ENCODE data around the gene UBAP1.
"Not testable (repeated sequence)": the region's sequence is repeated elsewhere in the genome, so short reads cannot be mapped to it uniquely, and the experiment has no call there.

The UBAP1 gene

DNA sequence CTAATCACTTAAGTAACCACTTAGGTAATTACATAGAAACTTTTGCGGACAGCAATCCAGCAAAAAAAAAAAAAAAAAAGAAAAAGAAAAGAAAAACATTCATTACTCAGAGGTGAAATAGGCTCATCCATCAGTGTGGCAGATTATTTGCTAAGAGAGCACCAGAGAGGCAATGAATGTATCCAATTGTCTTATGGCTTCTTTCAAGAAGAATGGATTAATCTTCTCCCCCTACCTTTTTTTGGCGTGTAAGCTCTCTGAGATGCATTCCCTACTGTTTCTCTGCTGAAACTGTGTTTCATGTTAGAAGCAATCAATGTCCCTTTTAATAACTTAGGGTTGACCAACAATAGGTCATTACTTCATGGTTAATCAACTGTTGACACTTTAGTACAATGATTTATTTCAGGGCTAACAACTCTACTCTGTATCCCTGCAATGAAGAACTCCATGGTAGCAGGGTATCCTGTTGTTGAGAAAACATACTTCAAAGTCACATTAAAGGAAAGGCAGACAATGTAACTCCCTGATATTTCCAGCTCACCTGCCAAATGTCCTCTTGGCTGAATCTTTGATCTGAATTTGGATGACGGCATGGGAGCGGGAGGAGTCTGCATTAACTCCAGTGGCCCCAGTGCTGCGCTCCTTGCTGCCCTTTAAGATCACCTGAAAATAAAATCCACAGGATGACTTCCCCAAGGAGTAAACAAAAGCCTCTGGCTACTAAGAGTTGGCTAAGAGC, 92.6 kb downstream of the UBAP1 start:
- peak; percentile 36 for DNase-seq

DNA sequence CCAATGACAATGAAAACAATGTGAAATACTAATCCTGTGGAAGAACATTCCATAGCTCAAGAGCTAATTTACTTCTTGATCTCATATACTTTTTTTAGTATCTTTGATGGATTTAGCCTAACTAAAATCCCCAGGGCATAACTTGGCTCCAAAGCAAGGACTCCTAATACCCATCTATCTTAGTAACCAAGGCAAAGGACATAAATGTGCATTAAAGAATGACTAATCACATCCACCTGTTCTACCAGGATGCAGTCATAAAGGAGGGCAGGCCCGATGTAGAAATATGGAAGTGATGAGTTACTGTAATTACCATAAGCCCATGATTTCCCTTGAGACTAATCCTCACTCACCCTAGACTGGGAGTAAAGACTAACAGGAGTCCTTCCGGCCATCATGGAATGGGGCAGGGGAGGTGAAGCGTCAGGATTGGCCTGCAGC, 93.3 kb downstream of the UBAP1 start:
- no peak for DNase-seq

DNA sequence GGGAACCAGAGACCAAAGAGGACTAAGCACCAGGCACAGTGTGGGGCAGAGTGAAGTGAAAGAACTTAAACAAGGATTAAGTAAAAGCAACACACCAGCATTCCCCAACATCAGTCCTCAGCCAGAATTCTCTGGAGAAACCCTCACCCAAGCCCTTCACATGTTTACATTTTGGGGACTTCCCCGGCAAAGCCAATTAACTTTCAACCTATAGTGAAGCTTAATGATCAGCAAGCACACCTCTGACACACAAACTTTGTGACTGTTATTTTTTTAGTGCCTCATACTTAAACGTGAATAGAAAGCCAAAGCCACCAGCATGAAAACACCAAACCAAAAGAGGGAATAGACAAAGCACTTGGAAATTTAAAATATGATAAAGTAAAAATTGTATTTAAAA, 94.7 kb downstream of the UBAP1 start:
- DNase-seq, result not testable (repeated sequence)

DNA sequence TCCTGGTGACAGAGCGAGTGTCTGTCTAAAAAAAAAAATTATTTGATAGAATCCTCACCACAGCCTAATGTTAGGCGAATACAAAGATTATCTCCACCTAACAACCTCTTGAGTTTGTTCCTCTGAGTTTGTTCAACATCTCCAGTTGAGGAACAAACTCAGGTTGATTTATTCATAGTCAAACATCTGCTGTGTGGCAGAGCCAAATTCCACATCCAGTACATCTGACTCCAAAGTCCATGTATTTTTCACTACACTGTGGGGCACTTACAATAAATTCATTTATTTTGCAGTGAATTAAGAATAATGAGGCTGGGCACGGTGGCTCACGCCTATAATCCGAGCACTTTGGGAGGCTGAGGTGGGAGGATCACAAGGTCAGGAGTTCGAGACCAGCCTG, 97.0 kb downstream of the UBAP1 start:
- DNase-seq, result no peak

DNA sequence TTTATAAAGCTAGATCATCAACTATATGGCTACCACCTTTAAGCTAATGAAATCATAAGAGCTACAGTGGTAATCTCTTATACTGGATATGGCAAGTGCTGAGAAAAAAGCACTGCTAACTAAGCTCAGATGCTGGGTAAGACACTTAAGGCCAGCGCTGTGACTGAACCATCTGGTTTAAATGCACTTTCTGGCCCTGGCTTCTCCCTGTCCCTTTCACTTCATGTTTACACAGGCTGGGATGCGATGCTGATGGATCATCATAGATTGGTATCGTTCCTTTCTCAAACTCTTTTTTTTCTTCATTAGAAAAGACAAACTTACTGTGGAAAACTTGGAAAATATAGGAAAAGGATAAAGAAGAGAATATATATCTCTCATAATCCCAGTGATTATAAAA, 97.9 kb downstream of the UBAP1 start:
- no peak for DNase-seq

DNA sequence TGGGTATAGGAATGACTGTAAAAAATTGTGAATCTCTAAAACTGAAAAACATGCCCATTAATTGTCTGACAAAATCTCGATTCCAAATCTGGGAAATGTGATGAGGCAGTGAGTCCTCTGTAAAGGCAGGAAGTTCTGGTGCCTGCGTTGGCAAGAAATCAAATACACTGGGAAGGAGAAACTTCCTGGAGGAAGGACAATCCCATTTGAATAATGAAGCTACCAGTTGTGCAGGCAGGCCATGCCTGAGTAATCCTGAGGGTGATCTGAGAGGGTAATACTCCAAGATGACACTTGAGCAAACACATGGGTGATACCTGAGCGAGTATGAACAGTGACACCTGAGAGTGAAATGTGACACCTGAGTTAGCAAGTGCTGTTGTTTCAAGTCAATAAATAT, 100.6 kb downstream of the UBAP1 start:
- no peak for DNase-seq

DNA sequence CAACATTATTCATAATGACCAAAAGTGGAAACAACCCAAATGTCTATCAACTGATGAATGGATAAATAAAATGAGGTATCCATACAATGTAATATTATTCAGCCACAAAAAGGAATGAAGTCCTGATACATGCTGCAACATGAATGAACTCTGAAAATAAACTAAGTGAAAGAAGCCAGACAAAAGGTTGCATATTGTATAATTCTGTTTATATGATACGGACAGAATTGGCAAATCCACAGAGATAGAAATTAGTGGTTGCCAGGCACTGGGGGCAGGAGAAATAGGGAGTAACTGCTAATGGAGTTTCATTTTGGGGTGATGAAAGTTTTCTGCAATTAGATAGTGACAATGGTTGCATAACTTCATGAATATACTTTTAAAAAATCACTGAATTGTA, 103.3 kb downstream of the UBAP1 start:
- no peak for DNase-seq

DNA sequence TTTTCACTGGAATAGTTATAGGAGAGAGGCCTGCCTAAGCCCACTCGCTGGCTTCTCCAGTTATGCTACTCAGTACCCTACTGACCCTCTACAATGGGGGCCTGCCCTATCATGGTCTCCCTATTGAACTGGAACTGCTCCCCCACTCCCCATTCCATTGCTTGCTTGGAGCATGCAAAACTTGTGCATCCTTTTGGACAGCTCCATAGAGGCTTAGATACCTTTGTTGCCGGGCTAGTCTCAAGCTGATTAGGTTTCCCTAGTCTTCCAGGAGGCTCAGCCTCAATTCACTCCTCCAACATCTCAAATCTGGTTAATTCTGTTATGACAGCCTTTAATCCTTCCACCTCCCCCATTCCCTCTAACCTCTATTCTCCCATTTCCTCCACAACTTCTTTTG, 110.3 kb downstream of the UBAP1 start:
- no peak for DNase-seq

DNA sequence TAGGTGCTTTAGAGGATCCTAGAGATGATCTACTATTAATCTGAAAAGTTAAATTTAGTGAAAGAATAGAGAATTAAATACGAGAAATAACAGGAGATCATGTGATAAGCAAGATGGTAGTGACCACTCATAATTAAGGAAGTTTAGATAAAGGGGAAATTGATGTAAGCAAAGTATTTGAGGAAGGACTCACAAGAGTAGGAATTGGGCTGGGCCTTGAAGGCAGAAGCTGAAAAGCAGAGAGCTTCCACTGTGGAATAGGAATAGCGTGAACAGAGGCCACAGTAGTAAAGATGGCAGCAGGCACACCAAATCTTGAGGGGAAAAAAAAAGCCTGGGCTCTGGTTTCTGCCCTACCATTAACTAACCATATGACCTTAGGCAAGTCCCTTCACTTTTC, 112.2 kb downstream of the UBAP1 start:
- no peak for DNase-seq

DNA sequence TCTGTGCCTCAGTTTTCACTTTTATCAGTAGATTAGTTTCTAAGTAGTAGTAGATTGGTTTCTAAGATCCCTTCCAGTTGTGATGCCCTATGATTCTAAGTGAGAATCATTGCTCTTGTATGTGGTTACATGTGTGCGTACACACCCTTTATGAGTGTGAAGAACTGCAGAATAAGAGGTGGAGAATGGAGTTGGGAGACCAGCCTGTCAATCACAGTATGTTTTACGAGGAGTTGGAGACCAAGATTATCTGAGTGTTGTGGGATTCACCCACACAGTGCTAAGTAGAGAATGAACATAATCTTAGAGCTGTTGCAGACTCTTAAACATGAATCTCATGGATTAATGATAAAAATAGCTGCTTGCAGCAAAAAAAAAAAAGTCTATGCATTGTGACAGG, 112.6 kb downstream of the UBAP1 start:
- DNase-seq, result no peak

DNA sequence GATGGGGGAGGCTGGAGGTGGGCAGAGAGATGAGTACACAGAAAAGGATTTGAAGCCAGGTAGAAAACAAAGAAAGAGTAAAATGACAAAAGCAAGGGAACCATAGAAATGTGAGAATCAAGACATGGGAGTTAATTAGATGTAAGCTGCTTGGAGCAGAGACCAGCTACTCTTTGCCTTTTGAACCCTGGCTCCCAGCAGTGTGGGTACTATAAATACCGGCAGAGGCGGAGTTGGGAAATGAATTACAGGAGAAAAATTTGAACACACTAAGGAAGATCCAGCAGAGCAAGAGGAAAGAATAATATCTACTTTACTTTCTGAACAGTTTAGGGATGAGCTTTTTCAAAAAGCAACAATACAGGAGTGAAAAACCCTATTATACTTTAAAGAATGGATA, 113.7 kb downstream of the UBAP1 start:
- no peak for DNase-seq

DNA sequence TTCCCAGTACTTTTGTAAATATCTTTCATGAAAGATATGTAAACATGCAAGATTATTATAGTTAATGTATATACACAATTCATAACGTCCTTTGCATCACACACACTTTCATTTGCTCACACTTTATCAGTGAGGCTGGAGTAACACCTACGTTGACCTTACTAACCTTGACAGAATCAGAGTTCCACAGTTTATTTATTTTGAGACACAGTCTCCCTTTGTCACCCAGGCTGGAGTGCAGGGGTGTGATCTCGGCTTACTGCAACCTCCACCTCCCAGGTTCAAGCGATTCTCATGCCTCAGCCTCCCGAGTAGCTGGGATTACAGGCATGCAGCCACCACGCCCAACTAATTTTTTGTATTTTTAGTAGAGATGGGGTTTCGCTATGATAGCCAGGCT, 122.2 kb downstream of the UBAP1 start:
- not testable (repeated sequence) for DNase-seq

Measured in eye (tissue), 1 donor.